Endothelial cell of umbilical vein (primary cell): ENCODE measurements around the gene NKD1. TPM values are rescaled to one million over a fixed set of nuclear protein-coding genes. Genes with fewer than 3 reads are reported as not detected.

Source experiments
- BruUV-seq: library from RNA; stranded (reverse); fragments of 400-500 nt; replicated peaks from 2 replicates; lab custom pipeline; 2021; lab: Mats Ljungman, UMichigan
- CTCF ChIA-PET: fragments of 300-600, 350-600 bp; sonication (Branson Sonifier 250); formaldehyde crosslinking; loops from one replicate; lab custom pipeline; 2021; ENCODE audit warnings: antibody characterized with exemption, inconsistent platforms; lab: Charles Lee
- POLR2A ChIA-PET: fragments of 300-600, 350-600 bp; sonication (Branson Sonifier 250); formaldehyde crosslinking; loops from one replicate; lab custom pipeline; 2021; ENCODE audit warnings: antibody characterized with exemption, inconsistent platforms; lab: Charles Lee
- DNase-seq: peaks from one replicate; pipeline ENCODE4 v3.0.0-alpha.2; 2011; ENCODE audit warnings: low read depth, low spot score
- FAIRE-seq: peaks from 2 replicates; lab custom pipeline; 2011; peaks lifted over from hg19 to GRCh38; lab: Jason Lieb, UNC
- H2AFZ ChIP-seq: 2 replicates; pipeline ENCODE4 v1.6.0; 2012; ENCODE audit warnings: low read depth, low read length, control low read depth, inconsistent platforms
- H3K27ac ChIP-seq: 2 replicates; pipeline ENCODE4 v1.5.1; 2011; ENCODE audit warnings: low read depth, mild to moderate bottlenecking, control low read depth, low read length, moderate library complexity; ENCODE audit not compliant: insufficient read depth
- H3K27me3 ChIP-seq, 2 experiments: 2 replicates each; pipeline versions ENCODE4 v1.6.0 to v1.6.1; 2011; ENCODE audit warnings: low read length in 2 of 2, mixed read lengths in 1 of 2; ENCODE audit not compliant: control insufficient read depth in 2 of 2, insufficient read depth in 2 of 2
- H3K36me3 ChIP-seq, 2 experiments: 2 replicates in 1 of 2; 3 replicates in 1 of 2; pipeline ENCODE4 v1.5.1; 2011; ENCODE audit warnings: low read length in 2 of 2, mild to moderate bottlenecking in 1 of 2, moderate library complexity in 1 of 2; ENCODE audit not compliant: control insufficient read depth in 2 of 2, insufficient read depth in 2 of 2; ENCODE audit errors: extremely low read depth in 1 of 2
- H3K4me1 ChIP-seq: 3 replicates; pipeline ENCODE4 v1.5.1; 2011; ENCODE audit warnings: mild to moderate bottlenecking, low read length; ENCODE audit not compliant: control insufficient read depth, insufficient read depth; ENCODE audit errors: extremely low read depth
- H3K4me2 ChIP-seq: 2 replicates; pipeline ENCODE4 v1.6.1; 2011; ENCODE audit warnings: low read length, control low read depth, mixed read lengths; ENCODE audit not compliant: insufficient read depth
- H3K4me3 ChIP-seq, 3 experiments: fragments of 200-600 bp in 1 of 3; sonication (generic), shearing (Covaris generic) in 1 of 3; replicated peaks in 1 of 3; 2 replicates each; pipeline ENCODE4 v1.5.1; 2011 to 2016; ENCODE audit warnings: control low read depth in 3 of 3, low read length in 3 of 3, mild to moderate bottlenecking in 2 of 3, inconsistent platforms in 1 of 3, low read depth in 1 of 3, moderate library complexity in 1 of 3; ENCODE audit not compliant: insufficient read depth in 1 of 3
- H3K79me2 ChIP-seq: 2 replicates; pipeline ENCODE4 v1.6.0; 2012; ENCODE audit warnings: low read length, inconsistent platforms; ENCODE audit not compliant: control insufficient read depth, insufficient read depth
- H3K9ac ChIP-seq: replicated peaks from 2 replicates; pipeline ENCODE3; 2011; ENCODE audit warnings: low read length, control low read depth; ENCODE audit not compliant: insufficient read depth; ENCODE audit errors: extremely low read depth
- H3K9me1 ChIP-seq: replicated peaks from 3 replicates; pipeline ENCODE4 v1.6.0; 2011; ENCODE audit warnings: mild to moderate bottlenecking, low read length; ENCODE audit not compliant: control insufficient read depth, insufficient read depth; ENCODE audit errors: extremely low read depth
- H3K9me3 ChIP-seq: replicated peaks from 2 replicates; pipeline ENCODE4 v1.5.1; 2012; ENCODE audit warnings: low read length, inconsistent platforms; ENCODE audit not compliant: control insufficient read depth, insufficient read depth
- H4K20me1 ChIP-seq: replicated peaks from 2 replicates; pipeline ENCODE3; 2011; ENCODE audit warnings: mild to moderate bottlenecking, low read length; ENCODE audit not compliant: control insufficient read depth, insufficient read depth; ENCODE audit errors: extremely low read depth
- EZH2 ChIP-seq: IDR thresholded peaks from 2 replicates; pipeline ENCODE4 v1.6.1; 2012; ENCODE audit warnings: borderline replicate concordance, low read depth, mild to moderate bottlenecking, moderate library complexity, low read length, inconsistent platforms; ENCODE audit not compliant: severe bottlenecking
- FOS ChIP-seq: IDR thresholded peaks from 2 replicates; pipeline ENCODE4 v1.6.1; 2011; ENCODE audit warnings: mild to moderate bottlenecking, low read length, moderate library complexity, borderline replicate concordance; ENCODE audit not compliant: insufficient read depth
- GATA2 ChIP-seq: IDR thresholded peaks from 2 replicates; pipeline ENCODE4 v1.7.0; 2011; ENCODE audit warnings: low read depth, mild to moderate bottlenecking, moderate library complexity, mixed read lengths, low read length; ENCODE audit not compliant: insufficient read length, insufficient read depth
- JUN ChIP-seq: IDR thresholded peaks from 2 replicates; pipeline ENCODE4 v1.6.1; 2011; ENCODE audit warnings: borderline replicate concordance, low read depth; ENCODE audit not compliant: insufficient read length, insufficient read depth
- MYC ChIP-seq: IDR thresholded peaks from one replicate; pipeline ENCODE4 v1.6.1; 2011; ENCODE audit warnings: mild to moderate bottlenecking, low read depth, low read length
- POLR2A ChIP-seq: IDR thresholded peaks from 2 replicates; pipeline ENCODE4 v1.6.1; 2012; ENCODE audit warnings: low read depth, mild to moderate bottlenecking, control low read depth, low read length
- POLR2AphosphoS5 ChIP-seq: IDR thresholded peaks from 2 replicates; pipeline ENCODE4 v1.6.1; 2012; ENCODE audit warnings: low read depth, mild to moderate bottlenecking, control low read depth, low read length, moderate library complexity; ENCODE audit not compliant: insufficient read depth
- dilution Hi-C: fragments of 300-500 bp; cut with MboI; formaldehyde crosslinking; loops from one replicate; pipeline ENCODE4 v1.15.0; 2019; ENCODE audit warnings: low sequenced_read_pairs; ENCODE audit not compliant: extremely low pct_ligation_motif_present
- intact Hi-C: fragments of 100-400 bp; cut with micrococcal nuclease; formaldehyde crosslinking; loops from one replicate; pipeline ENCODE4 v1.10.0; 2022
- polyA plus RNA-seq, 4 experiments: library from polyadenylated mRNA; depleted of rRNA in 3 of 4; stranded (reverse) in 3 of 4; unstranded in 1 of 4; fragments of >200 nt; gene quantifications; 2 replicates each; pipeline versions ENCODE4 v1.2.1 to v1.2.3, GENCODE V29; 2011 to 2012; ENCODE audit warnings: missing spikeins in 1 of 4
- total RNA-seq: library from RNA; stranded (reverse); gene quantifications from 2 replicates; pipeline ENCODE4 v1.2.3, GENCODE V29; 2021
- TF ChIP-seq, protein P1 (sequence below): IDR thresholded peaks from 2 replicates; pipeline ENCODE4 v1.6.1; 2011; ENCODE audit not compliant: insufficient read depth, insufficient read length
- TF ChIP-seq, protein P2 (sequence below), 2 donors: IDR thresholded peaks; 1 replicate in 1 of 2; 2 replicates in 1 of 2; pipeline ENCODE4 v1.5.1; 2011; ENCODE audit warnings: low read length in 2 of 2, mild to moderate bottlenecking in 2 of 2, moderate library complexity in 2 of 2, control low read depth in 1 of 2, inconsistent platforms in 1 of 2, low read depth in 1 of 2; ENCODE audit not compliant: insufficient read depth in 1 of 2; ENCODE audit errors: extremely low read depth in 1 of 2

Gene NKD1
- total and polyA plus RNA-seq, 2 donors (not counting 3 experiments of a cell fraction or from before 2014, with no cell fraction given): not detected

DNA sequence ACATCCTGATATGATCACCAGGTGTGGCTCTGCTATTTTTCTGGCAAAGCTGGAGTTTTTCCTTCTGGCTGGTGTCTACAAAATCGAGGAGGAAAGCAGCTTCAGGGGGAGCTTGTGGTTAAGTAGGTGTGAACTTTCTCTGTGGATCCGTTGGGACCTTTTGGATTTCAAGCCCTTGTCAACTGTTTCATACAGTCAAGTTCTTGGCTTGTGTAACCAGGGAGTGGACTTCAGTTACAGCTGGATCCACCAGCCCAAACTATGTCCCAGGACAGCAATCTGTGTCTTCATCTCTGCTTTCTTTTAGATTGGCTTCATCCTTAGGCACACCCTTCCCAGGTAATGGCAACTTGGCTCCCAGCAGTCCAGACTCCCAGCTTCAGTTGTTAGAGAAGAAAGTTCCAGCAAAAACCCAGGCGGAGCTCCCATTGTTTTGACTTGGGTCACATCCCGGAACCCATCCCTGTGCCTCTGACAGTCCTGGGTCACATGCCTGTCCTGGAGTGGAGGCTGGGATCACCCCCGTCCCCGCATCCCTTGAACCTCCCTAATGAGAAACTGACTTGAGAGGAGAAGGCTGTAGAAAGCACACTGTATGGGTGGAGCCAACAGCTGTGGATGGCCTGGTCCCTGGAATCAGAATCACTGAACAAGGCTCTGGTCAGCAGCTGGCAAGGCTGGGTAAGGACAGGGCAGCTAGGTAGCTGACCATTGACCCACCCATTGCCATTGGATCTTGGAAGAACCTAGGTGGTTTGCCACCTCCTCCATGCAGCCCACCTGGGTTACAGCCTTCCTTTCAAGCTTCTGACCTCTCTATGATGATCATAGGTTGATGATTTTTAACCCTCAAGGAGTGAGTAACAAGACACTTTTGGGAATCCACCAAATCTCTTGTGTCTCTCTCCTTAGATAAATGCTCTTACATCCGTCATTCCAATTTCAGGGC, 18.1 kb downstream of the NKD1 start:
- H4K20me1 ChIP-seq: no peaks in the 10 kb centered on the region
- H3K79me2 ChIP-seq: no peaks in the 10 kb centered on the region
- no peak overlapping the region for H3K4me3 ChIP-seq
- CTCF ChIA-PET: no interaction called here
- BruUV-seq: no TSS peak
- no peaks in the 10 kb centered on the region for H3K36me3 ChIP-seq
- H3K4me2 ChIP-seq: no peak overlapping the region
- no peak for FAIRE-seq
- dilution Hi-C loops (no loop called here), intact Hi-C loops (no loop called here)
- H3K27me3 ChIP-seq: no peaks in the 10 kb centered on the region
- no peak overlapping the region for H3K9ac ChIP-seq
- no peak for DNase-seq
- POLR2A ChIA-PET: interaction anchor here (0.7 kb wide), 1 partner anchor 15 kb away, joined by 5 read pairs; no protein-coding TSS in a partner anchor
- H3K27ac ChIP-seq: no peak overlapping the region
- no peaks in the 10 kb centered on the region for H3K9me1 ChIP-seq
- H3K9me3 ChIP-seq: no peaks in the 10 kb centered on the region
- no peaks in the 10 kb centered on the region for H3K4me1 ChIP-seq
- H2AFZ ChIP-seq: no peak overlapping the region
- TF ChIP-seq, protein P1, sequence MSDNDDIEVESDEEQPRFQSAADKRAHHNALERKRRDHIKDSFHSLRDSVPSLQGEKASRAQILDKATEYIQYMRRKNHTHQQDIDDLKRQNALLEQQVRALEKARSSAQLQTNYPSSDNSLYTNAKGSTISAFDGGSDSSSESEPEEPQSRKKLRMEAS: no peak
- TF ChIP-seq, protein P2, sequence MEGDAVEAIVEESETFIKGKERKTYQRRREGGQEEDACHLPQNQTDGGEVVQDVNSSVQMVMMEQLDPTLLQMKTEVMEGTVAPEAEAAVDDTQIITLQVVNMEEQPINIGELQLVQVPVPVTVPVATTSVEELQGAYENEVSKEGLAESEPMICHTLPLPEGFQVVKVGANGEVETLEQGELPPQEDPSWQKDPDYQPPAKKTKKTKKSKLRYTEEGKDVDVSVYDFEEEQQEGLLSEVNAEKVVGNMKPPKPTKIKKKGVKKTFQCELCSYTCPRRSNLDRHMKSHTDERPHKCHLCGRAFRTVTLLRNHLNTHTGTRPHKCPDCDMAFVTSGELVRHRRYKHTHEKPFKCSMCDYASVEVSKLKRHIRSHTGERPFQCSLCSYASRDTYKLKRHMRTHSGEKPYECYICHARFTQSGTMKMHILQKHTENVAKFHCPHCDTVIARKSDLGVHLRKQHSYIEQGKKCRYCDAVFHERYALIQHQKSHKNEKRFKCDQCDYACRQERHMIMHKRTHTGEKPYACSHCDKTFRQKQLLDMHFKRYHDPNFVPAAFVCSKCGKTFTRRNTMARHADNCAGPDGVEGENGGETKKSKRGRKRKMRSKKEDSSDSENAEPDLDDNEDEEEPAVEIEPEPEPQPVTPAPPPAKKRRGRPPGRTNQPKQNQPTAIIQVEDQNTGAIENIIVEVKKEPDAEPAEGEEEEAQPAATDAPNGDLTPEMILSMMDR (IDR thresholded peaks at IDR 0.05; ENCODE audit: extremely low read depth in 1 of 2, insufficient read depth in 1 of 2, low read depth in 1 of 2, low read length in 2 of 2): no peak
- TF ChIP-seq POLR2A (no peak), JUN (no peak), MYC (no peak), EZH2 (no peak), FOS (no peak), POLR2AphosphoS5 (no peak), GATA2 (no peak)
